GM23338 (cell line): Measurements from ENCODE around the gene TMEM231. TPM values are rescaled to one million over a fixed set of nuclear protein-coding genes. Genes with fewer than 3 reads are reported as not detected.

ENCODE experiments used
- ATAC-seq: fragments of 200-7000 bp; cut with Tn5 transposase; 3 replicates; pipeline ENCODE4 v1.9.1; 2020
- DNase-seq: peaks from one replicate; pipeline ENCODE4 v3.0.0-alpha.2; 2015; ENCODE audit warnings: low spot score
- H2AFZ ChIP-seq: fragments of 200-600 bp; sonication (generic); 2 replicates; pipeline ENCODE4 v1.8.0; 2016; ENCODE audit warnings: antibody characterized with exemption, mild to moderate bottlenecking, moderate library complexity
- H3F3A ChIP-seq: fragments of 200-600 bp; sonication (generic); replicated peaks from 2 replicates; pipeline ENCODE4 v1.8.0; 2017; ENCODE audit warnings: antibody characterized with exemption, mixed run types, low read depth
- H3K27ac ChIP-seq: fragments of 200-600 bp; sonication (generic); 2 replicates; pipeline ENCODE4 v1.6.1; 2016; ENCODE audit warnings: low read depth
- H3K27me3 ChIP-seq: fragments of 200-600 bp; sonication (generic); 2 replicates; pipeline ENCODE4 v1.8.0; 2016; ENCODE audit warnings: mild to moderate bottlenecking, mixed run types, moderate library complexity; ENCODE audit not compliant: insufficient read depth
- H3K36me3 ChIP-seq: fragments of 200-600 bp; sonication (generic); 2 replicates; pipeline ENCODE4 v1.8.0; 2016; ENCODE audit warnings: mild to moderate bottlenecking; ENCODE audit not compliant: insufficient read depth
- H3K4me1 ChIP-seq: fragments of 200-600 bp; sonication (generic); 2 replicates; pipeline ENCODE4 v1.8.0; 2016; ENCODE audit warnings: mild to moderate bottlenecking, moderate library complexity; ENCODE audit not compliant: insufficient read depth
- H3K4me2 ChIP-seq: fragments of 200-600 bp; sonication (generic); 2 replicates; pipeline ENCODE4 v1.7.1; 2017; ENCODE audit warnings: mixed run types
- H3K4me3 ChIP-seq: fragments of 200-600 bp; sonication (generic); 2 replicates; pipeline ENCODE4 v1.6.1; 2016; ENCODE audit warnings: mixed run types
- H3K79me2 ChIP-seq: fragments of 200-600 bp; sonication (generic); replicated peaks from 2 replicates; pipeline ENCODE4 v1.8.0; 2017; ENCODE audit warnings: mild to moderate bottlenecking; ENCODE audit not compliant: insufficient read depth
- H3K9me2 ChIP-seq: fragments of 200-600 bp; sonication (generic); 2 replicates; pipeline ENCODE4 v1.8.0; 2017; ENCODE audit not compliant: insufficient read depth
- H4K20me1 ChIP-seq: fragments of 200-600 bp; sonication (generic); replicated peaks from 2 replicates; pipeline ENCODE4 v1.8.0; 2017; ENCODE audit warnings: mild to moderate bottlenecking; ENCODE audit not compliant: insufficient read depth
- H3K27ac Mint-ChIP-seq: 2 replicates; pipeline ENCODE4 v1.8.0; 2020; ENCODE audit warnings: inconsistent platforms, mild to moderate bottlenecking, moderate library complexity, mixed read lengths
- H3K27me3 Mint-ChIP-seq: 3 replicates; pipeline ENCODE4 v1.8.0; 2022; ENCODE audit warnings: low read depth, mild to moderate bottlenecking, moderate library complexity, mixed read lengths, inconsistent platforms; ENCODE audit not compliant: insufficient read depth, poor library complexity
- H3K36me3 Mint-ChIP-seq: 3 replicates; pipeline ENCODE4 v1.8.0; 2021; ENCODE audit warnings: low read depth, mild to moderate bottlenecking, inconsistent platforms, moderate library complexity, mixed read lengths
- H3K4me1 Mint-ChIP-seq: 3 replicates; pipeline ENCODE4 v1.8.0; 2020; ENCODE audit warnings: mild to moderate bottlenecking, inconsistent platforms, mixed read lengths
- H3K4me3 Mint-ChIP-seq: 3 replicates; pipeline ENCODE4 v1.8.0; 2021; ENCODE audit warnings: moderate library complexity, mild to moderate bottlenecking, inconsistent platforms, mixed read lengths
- H3K9me3 Mint-ChIP-seq: 3 replicates; pipeline ENCODE4 v1.8.0; 2020; ENCODE audit warnings: moderate library complexity, mild to moderate bottlenecking, inconsistent platforms, mixed read lengths
- CREB1 ChIP-seq: fragments of 250-450 bp; sonication (Bioruptor Pico); IDR thresholded peaks from 2 replicates; pipeline ENCODE4 v1.5.0; 2020; ENCODE audit warnings: low read depth, mild to moderate bottlenecking, moderate library complexity
- CTCF ChIP-seq, 2 experiments: fragments of 200-600 bp in 1 of 2; sonication (generic) in 1 of 2; conservative IDR thresholded peaks; 2 replicates each; pipeline versions ENCODE4 v1.5.1 to v1.6.1; 2016 to 2017; ENCODE audit warnings: antibody characterized with exemption in 2 of 2, low read depth in 2 of 2, mild to moderate bottlenecking in 2 of 2, moderate library complexity in 1 of 2
- ETS1 ChIP-seq: IDR thresholded peaks from 2 replicates; pipeline ENCODE4 v1.6.1; 2016; ENCODE audit warnings: antibody characterized with exemption
- EZH2 ChIP-seq: fragments of 200-600 bp; sonication (generic); IDR thresholded peaks from one replicate; pipeline ENCODE4 v1.8.0; 2017; ENCODE audit warnings: antibody characterized with exemption, mild to moderate bottlenecking, low read depth; ENCODE audit not compliant: unreplicated experiment
- EZH2phosphoT487 ChIP-seq: fragments of 200-600 bp; sonication (generic); IDR thresholded peaks from one replicate; pipeline ENCODE4 v1.8.1; 2018; ENCODE audit warnings: antibody characterized with exemption; ENCODE audit not compliant: unreplicated experiment
- JUNB ChIP-seq: IDR thresholded peaks from one replicate; pipeline ENCODE4 v1.6.1; 2016; ENCODE audit warnings: antibody characterized with exemption; ENCODE audit not compliant: unreplicated experiment
- NANOG ChIP-seq: IDR thresholded peaks from 2 replicates; pipeline ENCODE4 v1.6.1; 2016; ENCODE audit warnings: antibody characterized with exemption, borderline replicate concordance
- POLR2AphosphoS5 ChIP-seq: IDR thresholded peaks from 2 replicates; pipeline ENCODE4 v1.6.1; 2016; ENCODE audit warnings: antibody characterized with exemption, low read depth
- REST ChIP-seq: IDR thresholded peaks from one replicate; pipeline ENCODE4 v1.6.1; 2018; ENCODE audit warnings: antibody characterized with exemption; ENCODE audit not compliant: unreplicated experiment
- STAT1 ChIP-seq: IDR thresholded peaks from one replicate; pipeline ENCODE4 v1.6.1; 2016; ENCODE audit warnings: antibody characterized with exemption; ENCODE audit not compliant: unreplicated experiment
- ZNF114 ChIP-seq: fragments of 250-450 bp; sonication (Bioruptor Pico); IDR thresholded peaks from 2 replicates; pipeline ENCODE4 v1.5.0; 2020; ENCODE audit warnings: mild to moderate bottlenecking, moderate library complexity
- polyA plus RNA-seq: library from polyadenylated mRNA; unstranded; fragments of >200 nt; fragmentation: Nextera tagmentation; extraction: Ambion mirVana; gene quantifications from 2 replicates; pipeline ENCODE4 v1.2.1, GENCODE V29; 2016
- total RNA-seq: library from RNA; depleted of rRNA; stranded (reverse); fragments of >200 nt; shearing (Covaris generic); gene quantifications from 2 replicates; pipeline ENCODE4 v1.2.3, GENCODE V29; 2014

TMEM231 gene
- total and polyA plus RNA-seq, 2 experiments from 2014 or later: 5.3 to 19.9 TPM

- no peaks in the 10 kb centered on the region for H3F3A ChIP-seq
- H3K36me3 Mint-ChIP-seq: no peaks in the 10 kb centered on the region
- H3K79me2 ChIP-seq: no peaks in the 10 kb centered on the region; the same call in 1 of the 2 replicates
- peak overlapping the region; percentile 89 for H2AFZ ChIP-seq
- peak; percentile 79 for TF ChIP-seq POLR2AphosphoS5
- TF ChIP-seq NANOG: no peak
- no peak for TF ChIP-seq EZH2
- peak; percentile 93 for TF ChIP-seq CREB1 (CRISPR knock-in tag)
- no peak for TF ChIP-seq CTCF (conservative IDR thresholded peaks at IDR 0.05; ENCODE audit: low read depth in 2 of 2)
- no peak for TF ChIP-seq ETS1
- no peak for TF ChIP-seq EZH2phosphoT487
- no peaks in the 10 kb centered on the region for H3K9me3 Mint-ChIP-seq
- H3K4me3 ChIP-seq: peak overlapping the region; percentile 73
- H3K27me3 ChIP-seq: no peaks in the 10 kb centered on the region
- H3K36me3 ChIP-seq: no peaks in the 10 kb centered on the region
- peaks cover 21% of the 10 kb centered on the region for H3K4me1 ChIP-seq
- DNase-seq (peak; percentile 98), ATAC-seq (peak; percentile 81)
- no peak overlapping the region for H3K27ac ChIP-seq
- H3K27me3 Mint-ChIP-seq: peaks cover 11% of the 10 kb centered on the region
- peak overlapping the region; percentile 96 for H3K4me3 Mint-ChIP-seq
- no peaks in the 10 kb centered on the region for H4K20me1 ChIP-seq
- peaks cover 24% of the 10 kb centered on the region for H3K4me1 Mint-ChIP-seq
- H3K9me2 ChIP-seq: no peaks in the 10 kb centered on the region
- peak overlapping the region; percentile 87 for H3K4me2 ChIP-seq
- peak overlapping the region; percentile 98 for H3K27ac Mint-ChIP-seq
Observed at GRCh38 chr16:75555213-75555706, 792 bp downstream of the TMEM231 start.

DNA sequence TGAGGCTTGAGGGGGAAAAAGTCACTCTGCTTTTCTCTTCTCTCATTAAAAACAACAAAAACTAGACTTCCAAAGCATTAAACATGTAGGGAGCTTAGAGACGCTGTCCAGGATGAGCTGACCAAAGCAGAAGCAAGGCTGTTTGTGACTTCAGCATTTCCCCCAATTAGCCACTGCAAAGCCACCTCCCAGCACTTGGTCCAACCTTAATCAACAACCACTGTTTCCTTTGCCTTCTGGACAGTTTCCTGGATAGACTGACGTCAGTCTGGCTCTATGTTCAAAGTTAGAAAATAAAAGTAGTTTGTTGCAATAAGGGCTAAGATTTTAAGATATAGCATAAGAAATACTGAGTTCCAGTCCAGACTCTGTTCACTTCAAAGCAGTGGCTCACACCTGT is 3.1 kb downstream of the TMEM231 start:
- Mint-ChIP-seq H3K27ac (no peak overlapping the region), H3K27me3 (peaks cover 9% of the 10 kb centered on the region), H3K4me1 (peaks cover 13% of the 10 kb centered on the region; the same call in 2 of the 3 replicates), H3K9me3 (no peaks in the 10 kb centered on the region), H3K4me3 (no peak overlapping the region), H3K36me3 (no peaks in the 10 kb centered on the region)
- Histone ChIP-seq H3K4me3 (no peak overlapping the region), H3K4me1 (peaks cover 8% of the 10 kb centered on the region), H3K27me3 (no peaks in the 10 kb centered on the region), H3K9me2 (no peaks in the 10 kb centered on the region), H3K36me3 (no peaks in the 10 kb centered on the region), H3K4me2 (no peak overlapping the region), H3F3A (no peaks in the 10 kb centered on the region), H3K27ac (no peak overlapping the region), H4K20me1 (no peaks in the 10 kb centered on the region), H3K79me2 (no peaks in the 10 kb centered on the region; the same call in 1 of the 2 replicates), H2AFZ (no peak overlapping the region)
- ATAC-seq (no peak), DNase-seq (no peak)
- no peak for TF ChIP-seq REST
- no peak for TF ChIP-seq STAT1
- no peak for TF ChIP-seq ZNF114 (CRISPR knock-in tag)
- TF ChIP-seq EZH2: no peak
- no peak for TF ChIP-seq CREB1 (CRISPR knock-in tag)
- no peak for TF ChIP-seq POLR2AphosphoS5
- TF ChIP-seq JUNB: no peak
- TF ChIP-seq CTCF (conservative IDR thresholded peaks at IDR 0.05; ENCODE audit: low read depth in 2 of 2): no peak
- no peak for TF ChIP-seq NANOG
